NT2/D1 (cell line): ENCODE data around the gene KDM2B.

ENCODE experiments used
- SUZ12 ChIP-seq: IDR thresholded peaks from 2 replicates; pipeline ENCODE4 v1.6.1; 2011; ENCODE audit not compliant: insufficient read length, insufficient read depth; ENCODE audit errors: extremely low read depth
- YY1 ChIP-seq: IDR thresholded peaks from 2 replicates; pipeline ENCODE4 v1.6.1; 2011; ENCODE audit not compliant: insufficient read length, insufficient read depth
- ZNF274 ChIP-seq: IDR thresholded peaks from 2 replicates; pipeline ENCODE4 v1.6.1; 2011; ENCODE audit warnings: mild to moderate bottlenecking, low read depth, low read length

GRCh38 chr12:121523741-121524140 is 57.1 kb downstream of the KDM2B start:
- TF ChIP-seq ZNF274, result no peak
- no peak for TF ChIP-seq SUZ12
- no peak for TF ChIP-seq YY1
